Superior temporal gyrus (tissue), 1 donor: ENCODE data around the gene MAU2.

Experiments
- DNase-seq: peaks from one replicate; pipeline ENCODE4 v3.0.0-alpha.2; 2016; ENCODE audit errors: extremely low spot score

The MAU2 gene

DNA sequence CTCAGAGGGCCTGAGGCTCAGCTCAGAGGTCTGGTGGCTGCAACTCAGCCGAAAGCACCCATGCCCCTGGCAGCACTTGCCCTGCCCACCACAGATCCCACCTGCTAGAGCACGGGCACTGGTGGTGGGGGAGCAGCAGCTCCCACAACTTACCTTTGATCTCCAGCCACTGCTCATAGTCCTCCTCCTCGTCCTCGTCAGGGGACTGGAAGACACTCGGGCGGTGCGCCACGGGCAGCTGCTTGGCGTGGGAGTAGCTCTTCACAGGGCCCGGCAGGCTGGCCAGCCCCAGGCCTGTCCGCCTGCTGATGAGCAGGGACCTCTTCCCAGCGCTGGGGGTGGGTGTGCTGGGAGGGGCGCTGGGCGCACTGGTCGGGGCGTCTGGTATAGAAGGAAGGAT, 14.9 kb upstream of the MAU2 start:
- no peak for DNase-seq

GRCh38 chr19:19306191-19306590, 14.4 kb upstream of the MAU2 start:
- no peak for DNase-seq

- DNase-seq: no peak
These were observed 12.3 kb upstream of the MAU2 start for GRCh38 chr19:19308373-19308772.

DNA sequence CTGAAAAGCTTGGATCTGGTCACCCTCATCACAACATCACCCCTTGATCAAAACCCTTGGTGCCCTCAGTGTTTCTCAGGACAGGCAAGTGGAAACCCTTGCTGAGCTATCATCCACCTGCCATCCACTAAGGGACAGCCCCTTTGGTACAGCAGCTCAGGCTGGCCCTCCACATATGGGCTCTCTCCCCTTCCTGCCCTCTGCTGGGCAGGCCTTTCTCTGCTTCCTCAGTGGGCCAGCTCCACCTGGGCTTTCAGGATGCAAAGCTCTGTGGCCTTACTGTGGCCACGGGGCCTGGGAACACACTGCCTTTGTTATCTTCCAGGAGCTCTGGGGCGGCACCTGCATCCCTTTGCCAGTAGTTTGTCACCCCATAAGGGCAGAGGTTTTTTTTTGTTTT, 5.2 kb upstream of the MAU2 start:
- DNase-seq: no peak

DNA sequence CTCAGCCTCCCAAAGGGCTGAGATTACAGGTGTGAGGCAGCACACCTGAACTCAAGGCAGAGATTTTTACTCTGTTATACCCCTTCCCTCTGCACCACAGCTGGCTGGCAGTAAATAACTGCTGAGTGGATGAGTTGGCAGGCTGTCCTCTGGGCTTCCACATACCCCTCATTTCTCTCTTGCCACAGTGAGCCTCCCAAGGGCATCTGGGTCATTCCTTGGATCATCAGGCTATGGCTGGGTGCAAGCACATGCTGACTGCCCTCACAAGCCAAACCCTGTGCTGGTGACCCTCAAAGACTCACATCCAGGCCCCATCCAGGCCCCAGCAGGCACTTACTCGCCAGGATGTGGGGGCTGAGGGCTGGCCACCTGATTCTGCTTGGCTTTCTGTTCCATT, 4.5 kb upstream of the MAU2 start:
- no peak for DNase-seq

GRCh38 chr19:19319732-19320360, 783 bp upstream of the MAU2 start:
- no peak for DNase-seq

- DNase-seq: no peak
These were observed 530 bp downstream of the MAU2 start for GRCh38 chr19:19321141-19321577.

- DNase-seq: no peak
These were observed 3.6 kb downstream of the MAU2 start for GRCh38 chr19:19324059-19324770.

GRCh38 chr19:19327672-19328071, 7.0 kb downstream of the MAU2 start:
- DNase-seq: no peak

- DNase-seq: no peak
These were observed 8.5 kb downstream of the MAU2 start for GRCh38 chr19:19329126-19329525.

DNA sequence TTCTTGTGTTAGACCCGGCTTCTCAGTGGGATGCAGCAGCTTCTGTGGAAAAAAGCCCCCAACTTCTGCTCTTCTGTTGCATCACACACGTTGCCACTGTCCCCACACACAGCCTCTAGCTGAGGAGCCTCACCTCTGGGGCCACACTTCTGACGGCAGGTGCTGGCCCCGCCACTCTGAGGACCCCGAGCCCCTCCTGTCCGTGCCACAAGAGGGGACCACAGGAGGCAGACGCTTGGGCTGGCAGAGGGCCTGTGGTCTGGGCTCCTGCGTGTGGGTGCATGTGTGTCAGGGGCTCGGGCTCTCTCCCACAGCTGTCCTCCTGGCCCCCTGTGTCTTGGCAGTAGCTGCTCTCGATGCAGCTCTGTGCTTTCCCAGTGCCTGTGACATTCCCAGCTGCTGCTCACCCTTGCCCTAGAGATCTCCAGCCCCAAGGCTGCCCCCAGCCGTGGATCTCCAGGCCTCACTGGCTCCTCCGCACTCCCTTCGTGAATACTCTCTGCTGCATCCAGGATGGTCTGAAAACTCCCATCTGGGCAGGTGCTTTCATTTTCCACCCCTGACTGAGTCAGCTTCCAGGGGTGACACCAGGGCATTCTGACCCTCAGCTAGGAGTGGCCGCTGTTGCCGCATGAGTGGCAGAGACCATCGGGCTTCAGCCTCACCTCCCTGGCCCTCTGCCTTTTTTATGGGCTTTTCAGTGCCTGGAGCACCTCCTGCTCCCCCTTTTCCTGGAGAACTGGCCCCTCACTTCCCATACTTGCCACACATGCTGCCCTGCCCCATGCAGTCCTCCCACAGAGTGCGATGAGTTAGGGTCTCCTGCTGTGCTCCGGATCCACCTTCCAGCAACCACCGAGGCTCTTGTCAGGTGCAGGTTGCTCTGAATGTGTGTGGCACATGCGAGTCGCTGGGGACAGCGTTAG, 13.7 kb downstream of the MAU2 start:
- DNase-seq: no peak

GRCh38 chr19:19334989-19335344, 14.3 kb downstream of the MAU2 start:
- DNase-seq: no peak

DNA sequence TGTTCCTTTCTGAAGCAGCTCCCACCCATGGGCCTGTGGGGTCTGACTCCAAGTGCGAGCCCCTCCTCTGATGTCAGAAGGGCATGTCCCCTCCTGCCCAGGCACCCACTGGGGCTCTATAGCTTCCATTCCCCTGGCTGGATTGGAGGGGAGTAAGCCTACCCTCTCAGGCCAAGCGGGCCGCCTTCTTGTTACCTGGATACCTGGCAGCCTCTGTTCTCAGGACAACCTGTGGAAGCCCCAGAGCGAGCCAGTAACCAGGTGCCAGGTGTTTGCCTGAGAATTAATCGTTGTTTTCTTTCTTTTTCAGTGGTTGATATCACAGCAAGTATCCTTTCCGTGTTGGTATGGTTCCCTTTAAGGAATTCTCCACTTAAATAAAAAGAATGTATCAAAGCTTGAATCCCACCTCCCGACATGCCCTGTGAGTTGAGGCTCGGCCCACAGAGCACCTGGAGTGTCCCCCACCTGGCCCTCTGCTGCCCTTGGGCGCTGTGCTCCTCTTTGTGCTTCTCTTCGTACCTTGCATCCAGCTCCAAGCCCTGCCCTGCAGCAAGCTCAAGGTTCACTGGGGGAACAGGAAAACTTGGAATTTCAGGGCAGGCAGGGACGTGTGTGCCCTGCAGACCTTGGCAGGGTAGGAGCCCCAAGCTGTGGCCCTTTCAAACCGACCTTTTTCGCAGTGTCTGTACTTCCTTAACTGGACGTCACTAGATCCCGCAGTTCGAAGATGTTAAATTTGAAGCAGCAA, 15.0 kb downstream of the MAU2 start:
- no peak for DNase-seq

DNA sequence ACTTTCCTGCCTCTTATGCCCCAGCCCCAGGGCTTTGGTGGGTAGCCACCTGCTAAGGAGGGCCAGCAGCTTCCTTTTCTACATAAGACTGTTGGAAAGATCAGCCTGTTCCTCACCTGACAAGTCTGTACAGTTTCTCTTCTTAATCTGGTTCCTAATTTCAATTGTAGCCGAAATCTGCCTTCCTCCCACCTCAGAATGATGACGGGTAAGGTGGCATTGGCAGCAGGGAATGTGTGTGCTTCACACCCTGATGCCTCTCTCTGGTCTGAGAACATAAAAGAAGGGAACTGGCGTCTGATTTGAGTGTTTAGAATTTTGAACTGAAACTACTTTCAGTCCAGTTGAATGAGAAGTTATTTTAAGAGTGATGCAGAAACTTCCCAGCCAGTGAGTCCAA, 16.0 kb downstream of the MAU2 start:
- DNase-seq: peak; percentile 17

GRCh38 chr19:19337120-19337519, 16.5 kb downstream of the MAU2 start:
- no peak for DNase-seq

- no peak for DNase-seq
These were observed 17.5 kb downstream of the MAU2 start for GRCh38 chr19:19338082-19338481.

- DNase-seq: no peak
These were observed 20.4 kb downstream of the MAU2 start for GRCh38 chr19:19341026-19341425.

- peak; percentile 47 for DNase-seq
These were observed 21.7 kb downstream of the MAU2 start for GRCh38 chr19:19342086-19343015.

DNA sequence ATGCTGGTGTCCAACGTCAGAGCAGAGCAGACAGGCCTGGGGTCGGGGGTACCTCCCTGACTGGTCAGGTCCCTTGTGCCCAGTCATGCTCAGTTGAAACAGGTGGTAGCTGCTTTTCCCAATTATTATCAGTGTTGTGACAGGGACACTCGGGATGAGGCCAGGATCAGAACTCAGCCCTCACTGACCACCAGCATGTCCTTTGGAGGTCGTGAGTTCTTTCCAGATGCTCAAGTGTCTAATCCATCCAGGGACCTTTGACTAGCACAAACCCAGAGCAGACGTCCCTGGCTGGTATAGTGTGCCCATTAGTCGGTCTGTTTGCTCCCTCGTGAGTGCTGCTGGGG, 22.4 kb downstream of the MAU2 start:
- no peak for DNase-seq

GRCh38 chr19:19343762-19344161, 23.1 kb downstream of the MAU2 start:
- DNase-seq: no peak

- no peak for DNase-seq
These were observed 24.6 kb downstream of the MAU2 start for GRCh38 chr19:19345232-19345631.
